ENCODE results near the gene NKAIN2. TPM values are rescaled to one million over a fixed set of nuclear protein-coding genes. Genes with fewer than 3 reads are reported as not detected.
"Not testable (repeated sequence)": the region's sequence is repeated elsewhere in the genome, so short reads cannot be mapped to it uniquely, and the experiment has no call there.

Gene NKAIN2
- total and polyA plus RNA-seq, 7 donors: under 0.01 to 4.4 (median 0.75) TPM; not detected in 1

DNA sequence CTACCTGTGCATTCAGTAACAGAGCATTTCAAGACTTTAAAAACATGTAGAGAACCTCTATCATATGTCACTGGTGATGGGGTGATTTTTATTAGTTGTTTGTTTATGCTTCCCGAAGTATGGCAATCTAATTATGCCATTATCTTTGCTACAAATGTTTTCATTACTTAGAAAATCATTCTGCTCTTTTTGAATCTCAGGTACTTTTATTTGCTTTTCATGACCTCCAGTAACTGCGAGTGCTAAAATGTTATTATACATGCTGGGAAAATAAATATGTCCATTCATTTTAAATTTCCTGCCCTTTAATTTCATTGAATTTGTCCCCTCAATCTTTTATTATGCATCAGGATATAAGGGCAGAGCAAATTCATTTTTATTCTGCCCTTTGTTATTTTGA, 515.7 kb downstream of the NKAIN2 start:
- Histone ChIP-seq H3K4me1 (no peaks in the 10 kb centered on the region), H3K9me3 (peaks cover 0 to 3% (median 0%) of the 10 kb centered on the region in 4 donors), H3K36me3 (no peaks in the 10 kb centered on the region), H3K27ac (no peak overlapping the region), H3K27me3 (no peaks in the 10 kb centered on the region), H3K4me3 (no peak overlapping the region)
- TF ChIP-seq EP300 (IDR thresholded peaks at IDR 0.05) (no peak), POLR2AphosphoS5 (IDR thresholded peaks at IDR 0.05) (no peak)
- TF ChIP-seq, protein P1, sequence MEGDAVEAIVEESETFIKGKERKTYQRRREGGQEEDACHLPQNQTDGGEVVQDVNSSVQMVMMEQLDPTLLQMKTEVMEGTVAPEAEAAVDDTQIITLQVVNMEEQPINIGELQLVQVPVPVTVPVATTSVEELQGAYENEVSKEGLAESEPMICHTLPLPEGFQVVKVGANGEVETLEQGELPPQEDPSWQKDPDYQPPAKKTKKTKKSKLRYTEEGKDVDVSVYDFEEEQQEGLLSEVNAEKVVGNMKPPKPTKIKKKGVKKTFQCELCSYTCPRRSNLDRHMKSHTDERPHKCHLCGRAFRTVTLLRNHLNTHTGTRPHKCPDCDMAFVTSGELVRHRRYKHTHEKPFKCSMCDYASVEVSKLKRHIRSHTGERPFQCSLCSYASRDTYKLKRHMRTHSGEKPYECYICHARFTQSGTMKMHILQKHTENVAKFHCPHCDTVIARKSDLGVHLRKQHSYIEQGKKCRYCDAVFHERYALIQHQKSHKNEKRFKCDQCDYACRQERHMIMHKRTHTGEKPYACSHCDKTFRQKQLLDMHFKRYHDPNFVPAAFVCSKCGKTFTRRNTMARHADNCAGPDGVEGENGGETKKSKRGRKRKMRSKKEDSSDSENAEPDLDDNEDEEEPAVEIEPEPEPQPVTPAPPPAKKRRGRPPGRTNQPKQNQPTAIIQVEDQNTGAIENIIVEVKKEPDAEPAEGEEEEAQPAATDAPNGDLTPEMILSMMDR (IDR thresholded peaks at IDR 0.05): no peak
- no peak for DNase-seq
- intact Hi-C loops (cut with DNase I): no loop called here
- 64 to 76% methylated on average over 2 of the region's 2 CpGs for WGBS, 2 donors

DNA sequence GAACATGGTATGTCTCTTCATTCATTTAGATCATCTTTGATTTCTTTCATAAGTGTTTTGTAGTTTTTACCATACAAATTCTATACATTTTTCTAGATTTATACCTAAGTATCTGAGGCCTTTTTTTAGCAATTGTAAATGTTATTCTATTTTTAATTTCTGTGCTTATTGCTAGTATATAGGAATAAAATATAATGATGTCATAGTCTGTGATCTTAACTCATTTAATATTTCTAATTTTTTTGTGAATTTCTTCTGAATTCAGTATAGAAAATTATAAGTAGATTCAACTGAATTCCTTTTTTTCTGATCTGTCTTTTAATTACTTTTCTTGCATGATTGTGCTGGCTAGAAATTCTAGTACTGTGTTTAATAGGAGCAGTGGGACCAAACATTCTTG, 520.6 kb downstream of the NKAIN2 start:
- Histone ChIP-seq H3K36me3 (no peaks in the 10 kb centered on the region), H3K4me1 (no peaks in the 10 kb centered on the region), H3K4me3 (no peak overlapping the region), H3K27me3 (no peaks in the 10 kb centered on the region), H3K9me3 (peaks cover 0 to 5% (median 0%) of the 10 kb centered on the region in 4 donors), H3K27ac (no peak overlapping the region)
- no peak for DNase-seq
- TF ChIP-seq POLR2A (IDR thresholded peaks at IDR 0.05) (no peak), POLR2AphosphoS5 (IDR thresholded peaks at IDR 0.05) (no peak), EP300 (IDR thresholded peaks at IDR 0.05) (no peak)
- TF ChIP-seq, protein P1 (IDR thresholded peaks at IDR 0.05): no peak
- intact Hi-C loops (cut with DNase I): no loop called here

DNA sequence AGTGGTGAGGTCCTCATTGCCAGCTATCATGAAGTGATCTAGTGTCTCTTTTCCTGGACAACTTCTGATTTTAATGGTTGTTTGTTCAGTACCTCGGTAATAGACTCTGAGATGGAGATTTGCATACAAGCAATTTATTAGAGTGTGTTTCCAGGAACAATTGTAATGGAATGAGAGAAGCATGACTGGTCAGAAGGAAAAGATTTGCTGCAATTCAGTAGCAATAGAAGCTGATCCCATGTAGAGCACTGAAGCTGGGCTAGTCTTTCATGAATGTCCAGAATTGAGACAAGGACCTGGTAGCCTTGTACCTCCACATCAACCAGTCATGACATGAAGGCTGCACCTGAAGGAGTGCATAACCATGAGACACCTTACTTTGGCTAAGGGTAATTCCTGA, 526.5 kb downstream of the NKAIN2 start:
- Histone ChIP-seq H3K27ac (no peak overlapping the region), H3K27me3 (no peaks in the 10 kb centered on the region), H3K4me3 (no peak overlapping the region), H3K9me3 (no peaks in the 10 kb centered on the region), H3K36me3 (no peaks in the 10 kb centered on the region), H3K4me1 (no peaks in the 10 kb centered on the region)
- TF ChIP-seq POLR2AphosphoS5 (IDR thresholded peaks at IDR 0.05) (no peak), EP300 (IDR thresholded peaks at IDR 0.05) (no peak), POLR2A (IDR thresholded peaks at IDR 0.05) (no peak)
- TF ChIP-seq, protein P1 (IDR thresholded peaks at IDR 0.05): no peak
- 27 to 66% methylated on average over 1 of the region's 1 CpG for WGBS, 2 donors
- DNase-seq: no peak
- intact Hi-C loops (cut with DNase I): no loop called here

DNA sequence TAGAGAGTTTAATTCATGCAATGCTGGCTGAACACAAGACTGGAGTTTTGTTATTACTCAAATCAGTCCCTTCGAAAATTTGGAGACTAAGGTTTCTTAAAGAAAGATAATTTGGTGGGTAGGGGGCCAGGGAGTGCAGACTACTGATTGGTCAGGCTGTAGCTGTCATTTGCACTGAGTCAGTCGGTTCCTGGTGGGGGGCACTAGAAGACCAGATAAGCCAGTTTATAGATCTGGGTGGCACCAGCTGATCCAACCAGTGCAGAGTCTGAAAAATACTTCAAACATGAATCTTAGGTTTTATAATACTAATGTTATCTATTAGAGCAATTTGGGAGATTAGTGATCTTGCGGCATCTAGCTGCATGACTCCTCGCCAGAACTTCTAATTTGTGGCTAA, 530.7 kb downstream of the NKAIN2 start:
- TF ChIP-seq POLR2A (IDR thresholded peaks at IDR 0.05): no peak
- TF ChIP-seq, protein P1 (IDR thresholded peaks at IDR 0.05): no peak
- TF ChIP-seq POLR2AphosphoS5 (IDR thresholded peaks at IDR 0.05): no peak
- no peak for TF ChIP-seq EP300 (IDR thresholded peaks at IDR 0.05)
- Histone ChIP-seq H3K36me3 (no peaks in the 10 kb centered on the region), H3K27me3 (no peaks in the 10 kb centered on the region)

DNA sequence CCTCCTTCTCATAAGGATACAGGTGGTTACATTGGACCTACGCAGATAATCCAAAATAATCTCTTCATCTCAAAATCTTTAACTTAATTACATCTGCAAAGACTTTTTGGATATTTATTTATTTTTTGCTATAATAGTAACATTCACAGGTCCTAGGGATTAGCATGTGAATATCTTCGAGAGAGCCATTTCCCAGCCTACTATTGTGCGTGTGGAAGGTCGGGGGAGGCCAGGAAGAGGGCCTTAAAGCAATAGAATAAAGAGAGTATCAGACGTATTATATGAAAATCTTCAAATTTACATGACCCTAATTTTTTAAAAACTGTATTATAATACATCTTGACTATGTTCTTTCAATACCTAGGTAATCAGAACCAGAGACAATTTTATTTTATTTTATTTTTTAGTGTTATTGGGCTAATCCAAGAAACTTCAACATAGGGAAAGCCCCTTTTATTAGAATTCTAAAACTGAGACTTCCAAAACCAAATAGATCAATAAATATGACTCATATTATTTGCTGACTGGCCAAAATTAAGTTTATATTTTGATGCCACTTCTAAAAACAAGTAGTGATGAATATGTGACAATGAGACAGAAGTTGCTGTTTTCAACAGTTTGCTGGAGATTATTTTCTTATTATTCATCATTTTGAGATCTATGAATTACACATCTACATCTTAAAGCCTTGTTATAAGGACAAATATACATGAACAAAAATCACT, 536.1 kb downstream of the NKAIN2 start:
- DNase-seq: no peak
- intact Hi-C loops (cut with DNase I): no loop called here
- Histone ChIP-seq H3K4me1 (no peaks in the 10 kb centered on the region), H3K9me3 (no peaks in the 10 kb centered on the region), H3K36me3 (no peaks in the 10 kb centered on the region), H3K27me3 (no peaks in the 10 kb centered on the region), H3K4me3 (no peak overlapping the region), H3K27ac (no peak overlapping the region)
- TF ChIP-seq EP300 (IDR thresholded peaks at IDR 0.05) (no peak), POLR2AphosphoS5 (IDR thresholded peaks at IDR 0.05) (no peak), POLR2A (IDR thresholded peaks at IDR 0.05) (no peak)
- TF ChIP-seq, protein P1 (IDR thresholded peaks at IDR 0.05): no peak
- WGBS, 2 donors: 78 to 85% methylated on average over 5 of the region's 5 CpGs

More for the DNA sequence above, 530.7 kb downstream of the NKAIN2 start:
- no peak for DNase-seq
- Histone ChIP-seq H3K4me1 (no peaks in the 10 kb centered on the region), H3K4me3 (no peak overlapping the region), H3K9me3 (no peaks in the 10 kb centered on the region), H3K27ac (no peak overlapping the region)
- intact Hi-C loops (cut with DNase I): no loop called here
- 39 to 57% methylated on average over 4 of the region's 4 CpGs for whole genome bisulfite sequencing, 2 donors

DNA sequence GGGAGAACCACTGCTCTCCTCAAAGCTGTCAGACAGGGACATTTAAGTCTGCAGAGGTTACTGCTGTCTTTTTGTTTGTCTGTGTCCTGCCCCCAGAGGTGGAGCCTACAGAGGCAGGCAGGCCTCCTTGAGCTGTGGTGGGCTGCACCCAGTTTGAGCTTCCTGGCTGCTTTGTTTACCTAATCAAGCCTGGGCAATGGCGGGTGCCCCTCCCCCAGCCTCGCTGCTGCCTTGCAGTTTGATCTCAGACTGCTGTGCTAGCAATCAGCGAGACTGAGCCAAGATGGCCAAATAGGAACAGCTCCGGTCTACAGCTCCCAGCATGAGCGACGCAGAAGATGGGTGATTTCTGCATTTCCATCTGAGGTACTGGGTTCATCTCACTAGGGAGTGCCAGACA, 544.7 kb downstream of the NKAIN2 start:
- not testable (repeated sequence) for H3K9me3 ChIP-seq

More for the DNA sequence above, 544.7 kb downstream of the NKAIN2 start:
- DNase-seq, H3K27me3 ChIP-seq, H3K27ac ChIP-seq, H3K36me3 ChIP-seq, H3K4me3 ChIP-seq, H3K4me1 ChIP-seq: not testable (repeated sequence)
- intact Hi-C loops (cut with DNase I): loop anchor here (5.0 kb wide), 1 partner anchor 364 kb away; no protein-coding TSS in a partner anchor
- 84 to 93% methylated on average over 6 of the region's 6 CpGs for WGBS, 2 donors

Measured in sigmoid colon (tissue), 7 donors.